Upper lobe of left lung (tissue), 4 donors: ENCODE results near the gene GDE1.

Experiments used
- POLR2AphosphoS5 ChIP-seq, 2 donors: sonication (generic); formaldehyde crosslinking; IDR thresholded peaks; one replicate each; pipeline ENCODE4 v1.5.1; 2017; ENCODE audit warnings: antibody characterized with exemption in 2 of 2
- TF ChIP-seq, protein P1 (sequence below), 6 experiments: fragments of 450-650 bp in 4 of 6; fragments of 200-600 bp in 2 of 6; sonication (generic) in 2 of 6; IDR thresholded peaks; one replicate each; pipeline ENCODE4 v1.5.1; 2016 to 2019; ENCODE audit warnings: antibody characterized with exemption in 6 of 6

DNA sequence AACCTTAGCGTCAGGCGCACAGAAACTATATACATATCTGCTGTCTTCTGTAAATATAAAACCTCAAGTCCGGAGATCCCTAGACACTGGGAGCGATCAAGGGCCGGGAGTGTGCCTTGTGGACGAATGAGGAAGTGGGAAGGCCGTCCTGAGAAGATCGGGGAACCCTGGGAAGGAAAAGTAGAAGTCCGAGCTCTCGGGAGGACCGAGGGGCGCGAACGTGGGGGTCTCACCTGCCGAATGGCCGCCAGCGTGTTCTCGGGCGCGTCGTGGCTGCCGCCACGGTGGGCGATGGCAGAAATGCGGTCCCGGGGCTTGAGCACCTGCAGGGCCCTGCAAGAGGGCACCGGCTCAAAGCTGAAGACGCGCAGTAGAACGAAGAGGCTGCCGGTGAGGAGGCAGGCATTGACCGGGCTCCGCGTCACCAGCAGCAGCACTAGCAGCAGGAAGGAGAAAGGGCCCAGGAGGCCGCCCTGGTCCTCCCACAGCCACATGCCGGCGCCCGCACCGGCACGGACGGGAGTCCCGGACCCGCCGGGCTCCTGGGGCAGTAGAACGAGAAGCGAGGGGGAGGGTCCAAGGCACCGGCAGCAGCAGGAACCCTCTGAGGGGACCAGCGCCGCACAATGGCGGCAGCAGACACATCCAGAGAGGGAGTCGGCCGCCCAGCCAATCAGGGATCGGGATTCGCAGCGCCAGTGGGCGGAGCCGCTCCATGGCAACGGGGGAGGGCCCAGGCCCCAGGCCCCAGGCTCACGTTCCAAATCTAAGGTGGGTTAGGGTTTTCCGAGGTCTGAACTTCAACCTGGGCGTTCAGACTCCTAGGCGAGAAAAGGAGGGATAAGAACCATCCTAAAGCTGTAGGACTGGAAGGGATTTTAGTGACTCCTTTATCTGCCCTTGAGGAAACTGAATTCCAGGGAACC, at the start of gene GDE1:
- TF ChIP-seq, protein P1, sequence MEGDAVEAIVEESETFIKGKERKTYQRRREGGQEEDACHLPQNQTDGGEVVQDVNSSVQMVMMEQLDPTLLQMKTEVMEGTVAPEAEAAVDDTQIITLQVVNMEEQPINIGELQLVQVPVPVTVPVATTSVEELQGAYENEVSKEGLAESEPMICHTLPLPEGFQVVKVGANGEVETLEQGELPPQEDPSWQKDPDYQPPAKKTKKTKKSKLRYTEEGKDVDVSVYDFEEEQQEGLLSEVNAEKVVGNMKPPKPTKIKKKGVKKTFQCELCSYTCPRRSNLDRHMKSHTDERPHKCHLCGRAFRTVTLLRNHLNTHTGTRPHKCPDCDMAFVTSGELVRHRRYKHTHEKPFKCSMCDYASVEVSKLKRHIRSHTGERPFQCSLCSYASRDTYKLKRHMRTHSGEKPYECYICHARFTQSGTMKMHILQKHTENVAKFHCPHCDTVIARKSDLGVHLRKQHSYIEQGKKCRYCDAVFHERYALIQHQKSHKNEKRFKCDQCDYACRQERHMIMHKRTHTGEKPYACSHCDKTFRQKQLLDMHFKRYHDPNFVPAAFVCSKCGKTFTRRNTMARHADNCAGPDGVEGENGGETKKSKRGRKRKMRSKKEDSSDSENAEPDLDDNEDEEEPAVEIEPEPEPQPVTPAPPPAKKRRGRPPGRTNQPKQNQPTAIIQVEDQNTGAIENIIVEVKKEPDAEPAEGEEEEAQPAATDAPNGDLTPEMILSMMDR (IDR thresholded peaks at IDR 0.05) = peak in 3 of 6 experiments; percentile 5 to 32 (median 19)
- peak; percentile 83 to 95 for TF ChIP-seq POLR2AphosphoS5 (IDR thresholded peaks at IDR 0.05)
